Small intestine (tissue), 7 donors: ENCODE measurements around the gene NRXN3. TPM values are rescaled to one million over a fixed set of nuclear protein-coding genes. Genes with fewer than 3 reads are reported as not detected.

Source experiments
- DNase-seq, 2 donors: peaks; one replicate each; pipeline versions ENCODE4 v3.0.0 to v3.0.0-alpha.2; 2013
- FAIRE-seq: peaks from 2 replicates; lab custom pipeline; 2012; peaks lifted over from hg19 to GRCh38; lab: Jason Lieb, UNC
- H3K27ac ChIP-seq, 3 donors: one replicate each; pipeline ENCODE4 v1.5.1; 2013; ENCODE audit warnings: low read length in 2 of 3, mild to moderate bottlenecking in 2 of 3, control low read depth in 1 of 3, inconsistent platforms in 1 of 3, low read depth in 1 of 3, moderate library complexity in 1 of 3
- H3K27me3 ChIP-seq, 3 donors: one replicate each; pipeline ENCODE4 v1.6.1; 2013; ENCODE audit warnings: low read length in 3 of 3, inconsistent platforms in 1 of 3; ENCODE audit not compliant: control insufficient read depth in 3 of 3, insufficient read depth in 3 of 3
- H3K36me3 ChIP-seq, 3 donors: one replicate each; pipeline ENCODE4 v1.6.1; 2013; ENCODE audit warnings: low read length in 3 of 3, inconsistent platforms in 1 of 3, low read depth in 1 of 3, mild to moderate bottlenecking in 1 of 3, moderate library complexity in 1 of 3; ENCODE audit not compliant: control insufficient read depth in 3 of 3, insufficient read depth in 2 of 3
- H3K4me1 ChIP-seq, 3 donors: one replicate each; pipeline ENCODE4 v1.6.1; 2013; ENCODE audit warnings: low read length in 2 of 3, inconsistent platforms in 1 of 3, low read depth in 1 of 3, mild to moderate bottlenecking in 1 of 3, moderate library complexity in 1 of 3; ENCODE audit not compliant: control insufficient read depth in 3 of 3, insufficient read depth in 2 of 3
- H3K4me3 ChIP-seq, 3 donors: one replicate each; pipeline ENCODE4 v1.5.1; 2013; ENCODE audit warnings: low read length in 3 of 3, control low read depth in 1 of 3, inconsistent platforms in 1 of 3, low read depth in 1 of 3, mild to moderate bottlenecking in 1 of 3, moderate library complexity in 1 of 3
- H3K9me3 ChIP-seq, 2 donors: one replicate each; pipeline ENCODE4 v1.6.1; 2013; ENCODE audit warnings: low read depth in 1 of 2, low read length in 1 of 2; ENCODE audit not compliant: control insufficient read depth in 2 of 2, insufficient read depth in 1 of 2
- WGBS, 3 donors: extraction: QIAGEN DNeasy Blood & Tissue Kit; methylation state at CpG; one replicate each; pipeline ENCODE4 v1.1.7; 2013; 5-methylcytosine and 5-hydroxymethylcytosine counted together
- polyA plus RNA-seq, 4 donors: library from polyadenylated mRNA; stranded (reverse) in 3 of 4; unstranded in 1 of 4; fragments of 200-250 nt in 3 of 4; fragments of 120-200 nt in 1 of 4; gene quantifications; one replicate each; pipeline versions ENCODE4 v1.2.1 to v1.2.3, GENCODE V29; 2013
- donor health status: healthy with polysubstance abuse.
- donor health status: control.
- donor health status: control.
- donor health status: Bipolar disorder and iron deficiency.
- donor health status: healthy.

The NRXN3 gene
- polyA plus RNA-seq, 4 donors, result 2.3 TPM; not detected in 2

DNA sequence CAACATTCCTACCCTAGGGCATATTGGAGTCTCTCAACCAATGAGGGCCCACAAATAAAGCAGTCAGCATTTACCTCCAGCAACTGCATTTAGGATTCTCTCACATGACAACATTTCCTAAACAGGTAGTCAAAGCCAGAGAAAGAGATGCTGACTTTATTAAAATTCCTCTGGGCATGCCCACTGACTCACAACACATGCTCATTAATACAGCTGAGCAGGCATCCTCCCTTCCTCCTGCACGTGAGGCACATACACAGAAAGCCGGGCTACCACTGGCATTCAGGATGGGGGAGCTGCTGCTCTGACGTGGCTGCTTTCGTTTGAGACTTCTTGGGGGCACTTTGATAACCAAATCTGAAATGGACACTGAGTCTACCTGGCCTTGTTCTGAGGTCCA, 174.1 kb downstream of the NRXN3 start:
- no peak for FAIRE-seq
- 61 to 86% (median 64%) methylated on average over 4 of the region's 4 CpGs for WGBS, 3 donors
- Histone ChIP-seq H3K4me1 (peaks cover 0 to 12% (median 0%) of the 10 kb centered on the region in 3 donors), H3K27ac (no peak overlapping the region), H3K36me3 (no peaks in the 10 kb centered on the region), H3K4me3 (no peak overlapping the region), H3K27me3 (no peaks in the 10 kb centered on the region), H3K9me3 (no peaks in the 10 kb centered on the region)
- DNase-seq, result no peak

GRCh38 chr14:78345131-78345744, 175.1 kb downstream of the NRXN3 start:
- Histone ChIP-seq H3K36me3 (no peaks in the 10 kb centered on the region), H3K27me3 (no peaks in the 10 kb centered on the region), H3K4me3 (no peak overlapping the region), H3K4me1 (peaks cover 0 to 12% (median 0%) of the 10 kb centered on the region in 3 donors), H3K27ac (no peak overlapping the region), H3K9me3 (no peaks in the 10 kb centered on the region)
- FAIRE-seq, result no peak
- DNase-seq, result peak; percentile 28 to 64
- WGBS, 3 donors, result 19 to 47% (median 35%) methylated on average over 6 of the region's 6 CpGs

DNA sequence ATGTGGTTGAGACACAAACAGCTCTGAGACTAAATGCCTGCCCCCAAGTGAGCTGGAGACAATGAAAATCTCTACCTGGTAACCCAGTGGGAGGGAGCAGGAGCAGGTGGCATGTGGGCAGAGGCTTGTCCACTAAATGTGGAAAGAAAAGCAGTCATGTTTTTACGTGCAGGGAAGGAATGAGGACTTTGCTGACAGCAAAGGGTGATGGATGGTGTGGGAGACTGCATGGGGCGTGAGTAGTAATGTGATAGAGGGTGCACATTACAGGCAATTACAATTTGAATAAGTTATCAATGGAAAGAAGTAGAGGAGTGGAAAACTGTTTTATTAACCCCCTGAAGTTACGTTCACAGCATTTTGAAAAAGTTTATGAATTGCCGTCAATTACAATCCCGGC, 176.6 kb downstream of the NRXN3 start:
- no peaks in the 10 kb centered on the region for H3K36me3 ChIP-seq
- 75 to 87% (median 84%) methylated on average over 5 of the region's 5 CpGs for WGBS, 3 donors
- FAIRE-seq, result no peak

GRCh38 chr14:78355109-78355508, 184.9 kb downstream of the NRXN3 start:
- no peaks in the 10 kb centered on the region for H3K4me1 ChIP-seq
- no peak overlapping the region for H3K27ac ChIP-seq
- no peak for FAIRE-seq
- no peaks in the 10 kb centered on the region for H3K9me3 ChIP-seq
- WGBS, 3 donors, result 48 to 65% (median 49%) methylated on average over 3 of the region's 3 CpGs
- DNase-seq, result no peak
- no peak overlapping the region for H3K4me3 ChIP-seq
- no peaks in the 10 kb centered on the region for H3K36me3 ChIP-seq
- H3K27me3 ChIP-seq, result peaks cover 0 to 2% (median 0%) of the 10 kb centered on the region in 3 donors

More for the DNA sequence above, 176.6 kb downstream of the NRXN3 start:
- DNase-seq, result no peak
- Histone ChIP-seq H3K9me3 (no peaks in the 10 kb centered on the region), H3K4me1 (peaks cover 0 to 12% (median 0%) of the 10 kb centered on the region in 3 donors), H3K4me3 (no peak overlapping the region), H3K27ac (no peak overlapping the region), H3K27me3 (no peaks in the 10 kb centered on the region)

- Histone ChIP-seq H3K4me3 (no peak overlapping the region), H3K27me3 (peaks cover 0 to 2% (median 0%) of the 10 kb centered on the region in 3 donors), H3K9me3 (no peaks in the 10 kb centered on the region), H3K4me1 (no peaks in the 10 kb centered on the region), H3K27ac (no peak overlapping the region), H3K36me3 (no peaks in the 10 kb centered on the region)
- FAIRE-seq, result no peak
- DNase-seq, result no peak
- WGBS, 3 donors, result 35 to 43% (median 35%) methylated on average over 3 of the region's 3 CpGs
Observed at GRCh38 chr14:78356391-78356790, 186.2 kb downstream of the NRXN3 start.

GRCh38 chr14:78358591-78358990, 188.4 kb downstream of the NRXN3 start:
- H3K4me3 ChIP-seq, result no peak overlapping the region
- no peak overlapping the region for H3K27ac ChIP-seq
- peaks cover 0 to 2% (median 0%) of the 10 kb centered on the region in 3 donors for H3K27me3 ChIP-seq
- no peaks in the 10 kb centered on the region for H3K9me3 ChIP-seq
- no peaks in the 10 kb centered on the region for H3K36me3 ChIP-seq
- 76 to 86% (median 81%) methylated on average over 4 of the region's 4 CpGs for WGBS, 3 donors
- H3K4me1 ChIP-seq, result no peaks in the 10 kb centered on the region
- FAIRE-seq (no peak), DNase-seq (no peak)

GRCh38 chr14:78359581-78359980, 189.4 kb downstream of the NRXN3 start:
- Histone ChIP-seq H3K4me3 (no peak overlapping the region), H3K9me3 (no peaks in the 10 kb centered on the region), H3K27me3 (no peaks in the 10 kb centered on the region), H3K36me3 (no peaks in the 10 kb centered on the region), H3K4me1 (no peaks in the 10 kb centered on the region), H3K27ac (no peak overlapping the region)
- FAIRE-seq, result no peak
- DNase-seq, result no peak
- WGBS, 3 donors, result 73 to 82% (median 74%) methylated on average over 5 of the region's 5 CpGs

- Histone ChIP-seq H3K36me3 (no peaks in the 10 kb centered on the region), H3K9me3 (no peaks in the 10 kb centered on the region), H3K4me1 (no peaks in the 10 kb centered on the region), H3K27ac (no peak overlapping the region), H3K4me3 (no peak overlapping the region), H3K27me3 (no peaks in the 10 kb centered on the region)
- 56 to 79% (median 67%) methylated on average over 4 of the region's 4 CpGs for WGBS, 3 donors
- no peak for FAIRE-seq
- no peak for DNase-seq
Observed at GRCh38 chr14:78363008-78363407, 192.8 kb downstream of the NRXN3 start.

- no peak overlapping the region for H3K4me3 ChIP-seq
- no peaks in the 10 kb centered on the region for H3K27me3 ChIP-seq
- no peak for DNase-seq
- FAIRE-seq, result no peak
- no peaks in the 10 kb centered on the region for H3K4me1 ChIP-seq
- H3K9me3 ChIP-seq, result no peaks in the 10 kb centered on the region
- H3K27ac ChIP-seq, result no peak overlapping the region
- H3K36me3 ChIP-seq, result no peaks in the 10 kb centered on the region
Observed at GRCh38 chr14:78367355-78367754, 197.2 kb downstream of the NRXN3 start.
